ENCODE results near the gene LRIT1.

Gene LRIT1

GRCh38 chr10:84254552-84255478 is 13.5 kb upstream of the LRIT1 start:
- TF ChIP-seq, protein P1, sequence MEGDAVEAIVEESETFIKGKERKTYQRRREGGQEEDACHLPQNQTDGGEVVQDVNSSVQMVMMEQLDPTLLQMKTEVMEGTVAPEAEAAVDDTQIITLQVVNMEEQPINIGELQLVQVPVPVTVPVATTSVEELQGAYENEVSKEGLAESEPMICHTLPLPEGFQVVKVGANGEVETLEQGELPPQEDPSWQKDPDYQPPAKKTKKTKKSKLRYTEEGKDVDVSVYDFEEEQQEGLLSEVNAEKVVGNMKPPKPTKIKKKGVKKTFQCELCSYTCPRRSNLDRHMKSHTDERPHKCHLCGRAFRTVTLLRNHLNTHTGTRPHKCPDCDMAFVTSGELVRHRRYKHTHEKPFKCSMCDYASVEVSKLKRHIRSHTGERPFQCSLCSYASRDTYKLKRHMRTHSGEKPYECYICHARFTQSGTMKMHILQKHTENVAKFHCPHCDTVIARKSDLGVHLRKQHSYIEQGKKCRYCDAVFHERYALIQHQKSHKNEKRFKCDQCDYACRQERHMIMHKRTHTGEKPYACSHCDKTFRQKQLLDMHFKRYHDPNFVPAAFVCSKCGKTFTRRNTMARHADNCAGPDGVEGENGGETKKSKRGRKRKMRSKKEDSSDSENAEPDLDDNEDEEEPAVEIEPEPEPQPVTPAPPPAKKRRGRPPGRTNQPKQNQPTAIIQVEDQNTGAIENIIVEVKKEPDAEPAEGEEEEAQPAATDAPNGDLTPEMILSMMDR (IDR thresholded peaks at IDR 0.05; ENCODE audit: insufficient read depth, low read depth, low read length, missing control alignments): no peak
- DNase-seq (ENCODE audit: low read depth): no peak
- no peak overlapping the region for H3K4me3 ChIP-seq (ENCODE audit: low read length)

DNA sequence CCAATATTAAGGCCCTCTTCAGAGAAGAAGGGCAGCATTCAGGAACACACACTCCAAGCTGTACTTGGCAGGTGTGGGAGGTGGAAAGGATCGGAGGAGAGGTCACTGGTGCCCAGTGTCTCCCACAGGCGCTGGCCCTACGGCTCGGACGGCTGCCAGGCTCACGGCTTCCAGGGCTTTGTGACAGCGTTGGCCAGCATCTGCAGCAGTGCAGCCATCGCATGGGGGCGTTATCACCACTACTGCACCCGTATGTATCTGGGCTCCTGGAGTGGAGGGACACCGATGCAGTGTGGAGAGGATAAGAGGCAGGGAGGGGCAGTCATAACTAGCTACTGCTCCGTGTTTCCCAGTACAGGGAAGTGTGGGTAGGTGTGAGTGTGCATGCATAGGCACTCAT is 7.4 kb upstream of the LRIT1 start:
- TF ChIP-seq, protein P1 (IDR thresholded peaks at IDR 0.05; ENCODE audit: insufficient read depth, low read depth, low read length, missing control alignments): no peak
- no peak overlapping the region for H3K4me3 ChIP-seq (ENCODE audit: low read length)

DNA sequence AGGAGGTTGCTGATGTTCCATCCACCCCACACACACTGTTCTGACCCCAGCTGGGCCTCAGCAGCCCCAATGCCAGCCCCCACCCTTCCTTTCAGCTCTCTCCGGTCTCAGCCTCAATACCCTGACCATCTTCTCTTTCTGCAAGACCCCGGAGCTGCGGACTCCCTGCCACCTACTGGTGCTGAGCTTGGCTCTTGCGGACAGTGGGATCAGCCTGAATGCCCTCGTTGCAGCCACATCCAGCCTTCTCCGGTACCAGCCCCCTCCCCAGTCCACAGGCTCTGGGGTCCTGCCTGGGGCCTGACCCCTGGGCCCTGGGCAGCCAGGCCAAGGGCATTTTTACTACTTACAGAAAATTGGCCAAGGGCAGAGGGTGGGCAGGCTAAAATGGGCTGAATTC is 6.2 kb upstream of the LRIT1 start:
- no peak overlapping the region for H3K4me3 ChIP-seq (ENCODE audit: low read length)
- no peak for DNase-seq (ENCODE audit: low read depth)
- TF ChIP-seq, protein P1 (IDR thresholded peaks at IDR 0.05; ENCODE audit: insufficient read depth, low read depth, low read length, missing control alignments): no peak

More for the DNA sequence above, 7.4 kb upstream of the LRIT1 start:
- no peak for DNase-seq (ENCODE audit: low read depth)

- DNase-seq (ENCODE audit: low read depth): no peak
- no peak within 1 kb of the TSS for H3K4me3 ChIP-seq (ENCODE audit: low read length)
- TF ChIP-seq, protein P1 (IDR thresholded peaks at IDR 0.05; ENCODE audit: insufficient read depth, low read depth, low read length, missing control alignments): no peak
Observed at GRCh38 chr10:84244651-84245270, 3.4 kb upstream of the LRIT1 start, which contains the start of gene RGR. Gene RGR, plus strand, starts transcription at chr10:84245053. Its CDS starts 38 bp downstream, at chr10:84245091.

GRCh38 chr10:84243759-84244158 is 2.4 kb upstream of the LRIT1 start:
- H3K4me3 ChIP-seq (ENCODE audit: low read length): no peak overlapping the region
- TF ChIP-seq, protein P1 (IDR thresholded peaks at IDR 0.05; ENCODE audit: insufficient read depth, low read depth, low read length, missing control alignments): no peak

DNA sequence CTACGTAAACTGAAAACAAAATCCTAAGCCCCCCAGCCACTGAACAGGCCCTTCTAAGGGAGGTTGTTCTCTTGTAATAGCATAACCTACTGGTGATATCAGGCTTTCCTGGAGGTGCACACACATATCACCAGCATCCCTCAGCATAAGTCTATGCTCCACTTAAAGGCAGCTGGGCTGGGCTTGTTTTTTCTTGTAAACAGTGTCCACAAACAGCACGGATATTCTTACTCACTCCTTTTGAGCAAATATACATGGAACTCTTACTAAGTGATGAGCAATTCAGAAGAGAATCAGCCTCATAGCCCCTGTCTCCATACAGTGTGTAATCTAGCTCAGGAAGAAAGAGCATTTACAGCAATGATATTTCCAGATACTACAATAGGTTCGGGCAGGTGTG is 2.4 kb downstream of the LRIT1 start:
- no peak overlapping the region for H3K4me3 ChIP-seq (ENCODE audit: low read length)
- TF ChIP-seq, protein P1 (IDR thresholded peaks at IDR 0.05; ENCODE audit: insufficient read depth, low read depth, low read length, missing control alignments): no peak
- peak; percentile 78 for DNase-seq (ENCODE audit: low read depth)

More at GRCh38 chr10:84243759-84244158, 2.4 kb upstream of the LRIT1 start:
- DNase-seq (ENCODE audit: low read depth): peak; percentile 18

Measured in epithelial cell of esophagus (primary cell).